ENCODE data around the gene SNAPC3.

The SNAPC3 gene

DNA sequence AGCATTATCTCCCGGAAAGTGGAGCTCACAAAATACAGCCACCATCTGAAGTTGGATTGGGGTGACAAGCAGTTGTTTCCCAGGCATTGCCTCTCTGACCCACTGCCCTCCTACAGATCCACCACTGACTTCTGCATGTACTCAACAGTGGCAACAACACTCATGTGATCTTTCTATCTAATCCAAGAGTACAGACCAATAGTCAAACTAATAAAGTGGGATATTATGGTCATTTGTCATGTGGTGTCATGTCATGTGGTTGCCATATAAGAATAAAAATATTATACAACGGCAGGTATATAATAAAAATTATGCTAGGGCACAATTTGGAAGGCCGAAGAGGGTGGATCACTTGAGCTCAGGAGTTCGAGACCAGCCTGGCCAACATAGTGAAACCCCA lies 33.0 kb upstream of the SNAPC3 start:
- WGBS (ENCODE audit: insufficient coverage, insufficient read length) = no CpG with 5 or more reads among the region's 4 CpGs
- H3K4me3 ChIP-seq (ENCODE audit: low read length) = no peak overlapping the region
- DNase-seq (ENCODE audit: low read depth, low spot score) = no peak

DNA sequence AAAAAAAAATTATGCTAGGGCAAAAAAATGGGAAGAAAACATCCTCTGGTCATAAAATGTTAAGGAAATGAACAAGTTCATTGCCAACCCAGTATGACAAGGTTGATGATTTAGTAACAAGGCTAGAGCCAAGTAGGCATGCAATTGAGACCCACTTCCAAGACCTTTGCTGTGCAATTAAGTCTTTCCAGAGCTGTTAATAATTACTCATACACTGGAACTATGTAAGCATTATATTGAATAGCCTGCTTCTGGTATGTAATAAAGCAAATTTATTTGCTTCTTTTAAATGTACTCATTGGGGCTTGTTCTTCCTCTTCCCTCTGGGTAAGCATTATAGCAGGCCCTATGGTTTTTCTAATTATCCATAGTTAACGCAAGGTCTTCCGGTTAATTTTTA lies 32.5 kb upstream of the SNAPC3 start:
- no peak for DNase-seq (ENCODE audit: low read depth, low spot score)
- H3K27me3 ChIP-seq (ENCODE audit: control insufficient read depth, insufficient read depth, low read length) = no peaks in the 10 kb centered on the region
- H3K9me3 ChIP-seq (ENCODE audit: control insufficient read depth, insufficient read depth, low read length) = no peaks in the 10 kb centered on the region
- no peak overlapping the region for H3K27ac ChIP-seq (ENCODE audit: low read length)
- no peak overlapping the region for H3K4me3 ChIP-seq (ENCODE audit: low read length)
- WGBS (ENCODE audit: insufficient coverage, insufficient read length) = no CpG with 5 or more reads among the region's 2 CpGs
- H3K36me3 ChIP-seq (ENCODE audit: control insufficient read depth, insufficient read depth, low read length) = no peaks in the 10 kb centered on the region
- no peaks in the 10 kb centered on the region for H3K4me1 ChIP-seq (ENCODE audit: control insufficient read depth, insufficient read depth, low read length)

More for the DNA sequence above, 33.0 kb upstream of the SNAPC3 start:
- no peaks in the 10 kb centered on the region for H3K36me3 ChIP-seq (ENCODE audit: control insufficient read depth, insufficient read depth, low read length)
- no peaks in the 10 kb centered on the region for H3K27me3 ChIP-seq (ENCODE audit: control insufficient read depth, insufficient read depth, low read length)
- H3K9me3 ChIP-seq (ENCODE audit: control insufficient read depth, insufficient read depth, low read length) = no peaks in the 10 kb centered on the region
- H3K4me1 ChIP-seq (ENCODE audit: control insufficient read depth, insufficient read depth, low read length) = no peaks in the 10 kb centered on the region
- no peak overlapping the region for H3K27ac ChIP-seq (ENCODE audit: low read length)

DNA sequence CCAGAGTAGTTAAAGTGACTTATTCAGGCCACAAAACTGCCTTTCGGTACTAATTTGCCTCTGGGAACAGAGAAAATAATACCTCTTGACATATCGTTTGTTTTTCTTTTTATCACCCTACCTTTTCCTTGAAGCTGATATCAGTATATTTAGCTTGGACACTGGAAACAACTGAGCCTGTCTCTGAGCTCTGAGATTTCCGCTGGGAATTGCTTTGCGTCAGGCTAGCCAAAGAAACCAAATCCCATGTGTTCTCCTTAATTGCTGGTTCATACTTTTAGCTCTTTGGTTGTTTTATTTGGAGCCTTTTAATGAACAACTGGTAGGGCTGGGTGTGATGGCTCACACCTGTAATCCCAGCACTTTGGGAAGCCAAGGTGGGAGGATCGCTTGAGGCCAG lies 30.3 kb upstream of the SNAPC3 start:
- Histone ChIP-seq H3K4me3 (ENCODE audit: low read length) (no peak overlapping the region), H3K27me3 (ENCODE audit: control insufficient read depth, insufficient read depth, low read length) (no peaks in the 10 kb centered on the region), H3K36me3 (ENCODE audit: control insufficient read depth, insufficient read depth, low read length) (no peaks in the 10 kb centered on the region), H3K4me1 (ENCODE audit: control insufficient read depth, insufficient read depth, low read length) (no peaks in the 10 kb centered on the region), H3K27ac (ENCODE audit: low read length) (no peak overlapping the region), H3K9me3 (ENCODE audit: control insufficient read depth, insufficient read depth, low read length) (no peaks in the 10 kb centered on the region)
- no CpG with 5 or more reads among the region's 5 CpGs for WGBS (ENCODE audit: insufficient coverage, insufficient read length)
- no peak for DNase-seq (ENCODE audit: low read depth, low spot score)

DNA sequence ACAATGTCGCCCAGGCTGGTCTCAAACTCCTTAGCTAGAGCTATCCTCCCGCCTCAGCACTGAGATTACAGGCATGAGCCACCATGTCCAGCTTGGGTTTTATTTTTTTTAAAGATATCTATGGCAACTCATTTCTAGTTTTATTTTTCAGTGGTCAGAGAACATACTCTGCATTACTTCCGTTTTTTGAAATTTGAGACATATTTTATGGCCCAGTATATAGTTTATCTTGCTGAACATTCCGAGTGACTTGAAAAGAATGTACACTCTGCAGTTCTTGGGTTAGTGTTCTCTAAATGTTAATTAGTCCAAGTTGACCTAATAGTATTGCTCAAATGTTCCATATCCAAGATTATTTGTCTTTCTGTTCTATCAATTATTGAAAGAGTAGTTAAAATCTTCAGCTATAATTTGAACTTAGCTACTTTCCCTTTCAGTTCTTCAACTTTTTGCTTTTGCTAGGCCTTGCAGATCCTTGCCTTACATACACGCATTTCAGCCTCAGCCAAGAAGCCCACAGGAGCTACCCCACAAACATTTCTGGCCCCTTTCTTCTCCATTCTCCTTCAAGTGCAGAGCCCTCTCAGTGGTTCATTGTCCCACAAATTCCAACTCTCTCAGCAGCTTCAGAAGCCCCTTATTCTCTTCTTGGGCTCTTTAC lies 22.3 kb upstream of the SNAPC3 start:
- no peaks in the 10 kb centered on the region for H3K36me3 ChIP-seq (ENCODE audit: control insufficient read depth, insufficient read depth, low read length)
- H3K9me3 ChIP-seq (ENCODE audit: control insufficient read depth, insufficient read depth, low read length) = no peaks in the 10 kb centered on the region
- H3K27ac ChIP-seq (ENCODE audit: low read length) = no peak overlapping the region
- no peak overlapping the region for H3K4me3 ChIP-seq (ENCODE audit: low read length)
- no peaks in the 10 kb centered on the region for H3K27me3 ChIP-seq (ENCODE audit: control insufficient read depth, insufficient read depth, low read length)
- no CpG with 5 or more reads among the region's 5 CpGs for WGBS (ENCODE audit: insufficient coverage, insufficient read length)
- no peaks in the 10 kb centered on the region; the same call in 1 of the 2 replicates for H3K4me1 ChIP-seq (ENCODE audit: control insufficient read depth, insufficient read depth, low read length)
- no peak for DNase-seq (ENCODE audit: low read depth, low spot score)

DNA sequence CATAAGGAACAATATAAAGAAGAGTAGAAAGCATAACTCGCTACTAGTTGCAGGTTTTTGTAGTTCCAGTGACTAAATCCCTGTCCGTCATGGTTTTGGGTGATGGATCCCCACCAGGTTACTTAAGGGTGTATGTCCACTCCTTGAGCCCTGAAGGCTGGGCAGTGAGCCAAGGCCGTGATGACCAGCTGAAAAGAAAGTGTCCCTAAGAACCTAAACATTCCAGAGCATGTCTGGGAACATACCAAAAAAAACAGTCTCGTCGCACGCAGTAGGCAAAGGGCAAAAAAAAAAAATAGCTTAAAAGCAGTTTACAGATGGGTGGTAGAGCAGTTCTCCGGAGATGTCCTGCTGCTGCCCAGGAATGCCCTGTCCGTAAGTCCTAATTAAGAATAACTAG lies 21.4 kb upstream of the SNAPC3 start:
- Histone ChIP-seq H3K4me1 (ENCODE audit: control insufficient read depth, insufficient read depth, low read length) (no peaks in the 10 kb centered on the region; the same call in 1 of the 2 replicates), H3K4me3 (ENCODE audit: low read length) (no peak overlapping the region)

DNA sequence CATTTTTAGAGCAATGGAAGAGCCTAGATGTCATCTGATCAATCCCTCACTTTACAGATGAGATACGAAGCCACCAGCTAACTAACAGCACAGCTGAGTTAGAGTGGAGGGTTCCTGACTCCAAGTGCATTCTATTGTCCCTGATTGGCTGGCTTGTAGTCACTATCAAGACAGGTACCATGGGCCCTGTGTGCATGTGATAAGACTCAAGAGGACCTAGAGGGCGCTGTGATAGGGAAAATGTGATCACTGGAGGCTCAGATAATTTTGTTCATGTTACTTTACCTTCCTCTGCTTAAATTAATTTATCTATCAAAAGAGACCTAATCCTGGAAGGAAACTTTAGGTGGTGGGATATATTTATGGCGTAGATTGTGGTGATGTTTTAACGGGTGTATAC lies 19.5 kb upstream of the SNAPC3 start:
- H3K36me3 ChIP-seq (ENCODE audit: control insufficient read depth, insufficient read depth, low read length) = no peaks in the 10 kb centered on the region
- no peaks in the 10 kb centered on the region for H3K27me3 ChIP-seq (ENCODE audit: control insufficient read depth, insufficient read depth, low read length)
- no peak overlapping the region for H3K27ac ChIP-seq (ENCODE audit: low read length)
- DNase-seq (ENCODE audit: low read depth, low spot score) = peak; percentile 63
- H3K9me3 ChIP-seq (ENCODE audit: control insufficient read depth, insufficient read depth, low read length) = no peaks in the 10 kb centered on the region
- no peak overlapping the region for H3K4me3 ChIP-seq (ENCODE audit: low read length)
- no CpG with 5 or more reads among the region's 4 CpGs for WGBS (ENCODE audit: insufficient coverage, insufficient read length)
- no peaks in the 10 kb centered on the region; the same call in 1 of the 2 replicates for H3K4me1 ChIP-seq (ENCODE audit: control insufficient read depth, insufficient read depth, low read length)

More for the DNA sequence above, 21.4 kb upstream of the SNAPC3 start:
- Histone ChIP-seq H3K27me3 (ENCODE audit: control insufficient read depth, insufficient read depth, low read length) (no peaks in the 10 kb centered on the region), H3K27ac (ENCODE audit: low read length) (no peak overlapping the region), H3K36me3 (ENCODE audit: control insufficient read depth, insufficient read depth, low read length) (no peaks in the 10 kb centered on the region), H3K9me3 (ENCODE audit: control insufficient read depth, insufficient read depth, low read length) (no peaks in the 10 kb centered on the region)
- DNase-seq (ENCODE audit: low read depth, low spot score) = no peak
- no CpG with 5 or more reads among the region's 8 CpGs for WGBS (ENCODE audit: insufficient coverage, insufficient read length)

DNA sequence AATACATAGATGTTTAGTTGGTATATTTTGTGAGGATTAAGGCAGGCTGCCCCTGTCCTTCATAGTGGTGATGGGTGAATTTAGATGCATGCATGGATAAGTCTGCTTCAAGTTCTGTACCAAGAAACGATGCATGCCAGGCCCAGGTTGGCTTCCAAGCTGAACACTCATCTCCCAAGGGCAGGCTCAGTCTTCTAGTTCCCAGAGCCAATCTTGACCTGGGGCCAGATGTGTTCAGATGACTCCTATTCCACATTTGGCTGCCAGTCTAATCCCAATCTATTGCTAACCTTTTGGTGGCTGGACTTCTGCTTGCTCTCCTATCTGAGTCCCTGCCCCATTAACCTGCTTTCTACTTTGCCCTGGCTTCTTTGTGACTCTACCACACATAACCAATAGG lies 18.5 kb upstream of the SNAPC3 start:
- no CpG with 5 or more reads among the region's 1 CpG for WGBS (ENCODE audit: insufficient coverage, insufficient read length)

DNA sequence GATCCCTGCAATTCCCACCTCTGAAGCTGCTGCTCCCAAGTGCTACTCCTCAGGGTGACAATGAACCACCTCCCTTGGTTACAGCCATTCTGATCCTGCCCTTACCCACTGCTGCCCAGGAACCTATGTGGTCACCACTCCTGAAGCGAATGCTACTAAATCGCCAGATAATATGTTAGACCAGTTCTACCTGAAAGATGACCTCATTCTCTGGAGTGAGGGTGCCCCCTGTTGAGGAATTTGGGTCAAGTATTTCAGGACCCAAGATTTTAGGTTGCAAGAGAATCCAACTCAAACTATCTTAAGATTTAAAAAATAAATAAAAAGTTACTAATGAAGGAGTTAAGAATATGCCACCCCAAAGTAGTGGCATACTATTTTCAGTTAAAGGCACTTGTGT lies 5.8 kb upstream of the SNAPC3 start:
- no peak overlapping the region for H3K27ac ChIP-seq (ENCODE audit: low read length)

More for the DNA sequence above, 18.5 kb upstream of the SNAPC3 start:
- Histone ChIP-seq H3K9me3 (ENCODE audit: control insufficient read depth, insufficient read depth, low read length) (no peaks in the 10 kb centered on the region), H3K4me1 (ENCODE audit: control insufficient read depth, insufficient read depth, low read length) (no peaks in the 10 kb centered on the region; the same call in 1 of the 2 replicates), H3K4me3 (ENCODE audit: low read length) (no peak overlapping the region), H3K27ac (ENCODE audit: low read length) (no peak overlapping the region), H3K36me3 (ENCODE audit: control insufficient read depth, insufficient read depth, low read length) (no peaks in the 10 kb centered on the region), H3K27me3 (ENCODE audit: control insufficient read depth, insufficient read depth, low read length) (no peaks in the 10 kb centered on the region)
- DNase-seq (ENCODE audit: low read depth, low spot score) = no peak

DNA sequence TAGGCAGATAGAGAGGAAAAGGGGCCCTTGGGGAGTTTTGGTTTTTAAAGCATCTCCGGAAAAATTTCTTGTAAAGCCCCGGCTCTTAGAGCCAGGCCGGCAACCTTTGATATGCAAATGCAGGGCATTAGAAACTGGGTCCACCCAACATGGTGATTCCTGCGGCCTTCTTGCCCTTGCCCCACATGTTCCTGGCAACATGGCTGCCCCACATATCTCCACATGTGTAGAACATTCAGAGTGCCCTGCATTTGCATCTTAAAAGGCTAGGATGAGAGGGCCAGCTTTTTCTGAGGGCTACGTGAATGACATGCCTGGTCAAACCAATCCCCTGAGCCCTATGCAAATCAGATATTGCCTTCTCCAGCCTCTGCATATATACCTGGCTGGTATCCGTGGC lies 5.0 kb upstream of the SNAPC3 start:
- Histone ChIP-seq H3K4me3 (ENCODE audit: low read length) (no peak overlapping the region), H3K4me1 (ENCODE audit: control insufficient read depth, insufficient read depth, low read length) (no peaks in the 10 kb centered on the region), H3K27me3 (ENCODE audit: control insufficient read depth, insufficient read depth, low read length) (no peaks in the 10 kb centered on the region), H3K9me3 (ENCODE audit: control insufficient read depth, insufficient read depth, low read length) (no peaks in the 10 kb centered on the region), H3K36me3 (ENCODE audit: control insufficient read depth, insufficient read depth, low read length) (no peaks in the 10 kb centered on the region), H3K27ac (ENCODE audit: low read length) (no peak overlapping the region)
- no CpG with 5 or more reads among the region's 6 CpGs for WGBS (ENCODE audit: insufficient coverage, insufficient read length)
- DNase-seq (ENCODE audit: low read depth, low spot score) = no peak

More for the DNA sequence above, 5.8 kb upstream of the SNAPC3 start:
- H3K27me3 ChIP-seq (ENCODE audit: control insufficient read depth, insufficient read depth, low read length) = no peaks in the 10 kb centered on the region
- no peaks in the 10 kb centered on the region for H3K9me3 ChIP-seq (ENCODE audit: control insufficient read depth, insufficient read depth, low read length)
- no peaks in the 10 kb centered on the region for H3K36me3 ChIP-seq (ENCODE audit: control insufficient read depth, insufficient read depth, low read length)
- H3K4me1 ChIP-seq (ENCODE audit: control insufficient read depth, insufficient read depth, low read length) = no peaks in the 10 kb centered on the region
- no peak for DNase-seq (ENCODE audit: low read depth, low spot score)
- H3K4me3 ChIP-seq (ENCODE audit: low read length) = no peak overlapping the region
- no CpG with 5 or more reads among the region's 2 CpGs for WGBS (ENCODE audit: insufficient coverage, insufficient read length)

DNA sequence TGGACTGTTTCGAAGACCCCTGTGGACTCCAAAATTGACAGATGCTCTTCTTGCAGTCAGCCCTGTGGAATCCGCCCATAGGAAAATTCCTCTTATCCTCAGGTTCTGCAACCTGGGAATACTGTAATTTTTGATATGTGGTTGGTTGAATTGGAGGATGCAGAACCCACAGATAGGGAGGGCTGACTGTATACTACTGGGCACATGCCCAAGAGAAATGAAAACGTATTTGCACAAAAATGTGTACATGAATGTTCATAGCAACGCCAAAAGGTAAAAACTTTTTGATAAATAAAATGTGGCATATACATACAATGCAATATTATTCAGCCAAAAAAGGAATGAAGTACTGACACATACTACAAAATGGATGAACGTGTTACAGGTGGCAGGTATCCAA lies 1.9 kb upstream of the SNAPC3 start:
- no peak overlapping the region for H3K27ac ChIP-seq (ENCODE audit: low read length)
- H3K9me3 ChIP-seq (ENCODE audit: control insufficient read depth, insufficient read depth, low read length) = no peaks in the 10 kb centered on the region
- no peak overlapping the region for H3K4me3 ChIP-seq (ENCODE audit: low read length)
- H3K27me3 ChIP-seq (ENCODE audit: control insufficient read depth, insufficient read depth, low read length) = no peaks in the 10 kb centered on the region
- DNase-seq (ENCODE audit: low read depth, low spot score) = no peak
- H3K4me1 ChIP-seq (ENCODE audit: control insufficient read depth, insufficient read depth, low read length) = no peaks in the 10 kb centered on the region; the same call in 1 of the 2 replicates
- H3K36me3 ChIP-seq (ENCODE audit: control insufficient read depth, insufficient read depth, low read length) = peaks cover 2% of the 10 kb centered on the region; the same call in 1 of the 2 replicates
- no CpG with 5 or more reads among the region's 5 CpGs for WGBS (ENCODE audit: insufficient coverage, insufficient read length)

DNA sequence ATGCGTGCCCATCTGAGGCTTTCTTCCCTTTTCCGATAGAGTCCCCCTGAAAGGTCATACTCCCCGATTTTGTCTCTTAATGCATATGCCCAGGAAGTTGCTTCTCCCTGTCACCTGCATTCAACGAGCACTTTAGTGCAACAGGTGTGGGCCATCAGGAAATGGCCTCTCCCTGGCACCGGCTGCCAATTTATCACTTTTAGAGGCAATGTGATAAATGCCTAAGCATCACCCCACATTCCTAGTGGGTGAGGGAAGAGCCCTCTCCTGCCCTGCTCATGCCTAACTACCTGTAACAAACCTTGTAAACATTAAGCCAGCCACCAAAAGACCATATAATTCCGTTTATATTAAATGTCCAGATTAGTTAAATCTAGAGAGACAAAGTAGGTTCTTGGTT lies 1.1 kb upstream of the SNAPC3 start:
- no peak for DNase-seq (ENCODE audit: low read depth, low spot score)
- no peak overlapping the region for H3K4me3 ChIP-seq (ENCODE audit: low read length)

More for the DNA sequence above, 1.1 kb upstream of the SNAPC3 start:
- no CpG with 5 or more reads among the region's 6 CpGs for WGBS (ENCODE audit: insufficient coverage, insufficient read length)
- no peak overlapping the region for H3K27ac ChIP-seq (ENCODE audit: low read length)
- no peaks in the 10 kb centered on the region; the same call in 1 of the 2 replicates for H3K4me1 ChIP-seq (ENCODE audit: control insufficient read depth, insufficient read depth, low read length)
- no peaks in the 10 kb centered on the region; the same call in 1 of the 2 replicates for H3K9me3 ChIP-seq (ENCODE audit: control insufficient read depth, insufficient read depth, low read length)
- peaks cover 6% of the 10 kb centered on the region; the same call in 1 of the 2 replicates for H3K36me3 ChIP-seq (ENCODE audit: control insufficient read depth, insufficient read depth, low read length)
- H3K27me3 ChIP-seq (ENCODE audit: control insufficient read depth, insufficient read depth, low read length) = no peaks in the 10 kb centered on the region

Data from iPS DF 6.9 (cell line).